ENCODE results near the gene GAB2.

GAB2 gene

GRCh38 chr11:78220218-78221157, 197.1 kb downstream of the GAB2 start:
- no peaks in the 10 kb centered on the region for H3K9me3 ChIP-seq (ENCODE audit: control insufficient read depth in 2 of 2, low read length in 2 of 2)
- no peaks in the 10 kb centered on the region for H3K27me3 ChIP-seq (ENCODE audit: control insufficient read depth in 1 of 2, insufficient read depth in 2 of 2, low read length in 2 of 2)
- H3K9ac ChIP-seq (ENCODE audit: low read length in 2 of 2) = no peak overlapping the region
- H3K36me3 ChIP-seq (ENCODE audit: control insufficient read depth in 2 of 2, insufficient read depth in 2 of 2, low read length in 2 of 2) = peaks cover 28 to 72% of the 10 kb centered on the region in 2 donors
- no peak overlapping the region for H3K27ac ChIP-seq (ENCODE audit: low read length)
- H3K4me1 ChIP-seq (ENCODE audit: control insufficient read depth, insufficient read depth, low read length) = no peaks in the 10 kb centered on the region
- no peak overlapping the region for H3K4me3 ChIP-seq (ENCODE audit: low read length in 2 of 2)

- peaks cover 23 to 67% of the 10 kb centered on the region in 2 donors for H3K36me3 ChIP-seq (ENCODE audit: control insufficient read depth in 2 of 2, insufficient read depth in 2 of 2, low read length in 2 of 2)
These were observed 198.0 kb downstream of the GAB2 start for GRCh38 chr11:78219493-78220217.

GRCh38 chr11:78218707-78219492, 198.7 kb downstream of the GAB2 start:
- Histone ChIP-seq H3K36me3 (ENCODE audit: control insufficient read depth in 2 of 2, insufficient read depth in 2 of 2, low read length in 2 of 2) (peaks cover 22 to 64% of the 10 kb centered on the region in 2 donors), H3K27ac (ENCODE audit: low read length) (no peak overlapping the region), H3K9me3 (ENCODE audit: control insufficient read depth in 2 of 2, low read length in 2 of 2) (no peaks in the 10 kb centered on the region), H3K9ac (ENCODE audit: low read length in 2 of 2) (no peak overlapping the region), H3K4me1 (ENCODE audit: control insufficient read depth, insufficient read depth, low read length) (no peaks in the 10 kb centered on the region), H3K4me3 (ENCODE audit: low read length in 2 of 2) (no peak overlapping the region), H3K27me3 (ENCODE audit: control insufficient read depth in 1 of 2, insufficient read depth in 2 of 2, low read length in 2 of 2) (no peaks in the 10 kb centered on the region)

More at GRCh38 chr11:78219493-78220217, 198.0 kb downstream of the GAB2 start:
- no peaks in the 10 kb centered on the region for H3K27me3 ChIP-seq (ENCODE audit: control insufficient read depth in 1 of 2, insufficient read depth in 2 of 2, low read length in 2 of 2)
- no peak overlapping the region for H3K4me3 ChIP-seq (ENCODE audit: low read length in 2 of 2)
- no peak overlapping the region for H3K9ac ChIP-seq (ENCODE audit: low read length in 2 of 2)
- H3K4me1 ChIP-seq (ENCODE audit: control insufficient read depth, insufficient read depth, low read length) = no peaks in the 10 kb centered on the region
- no peaks in the 10 kb centered on the region for H3K9me3 ChIP-seq (ENCODE audit: control insufficient read depth in 2 of 2, low read length in 2 of 2)
- no peak overlapping the region for H3K27ac ChIP-seq (ENCODE audit: low read length)

GRCh38 chr11:78217650-78218541, 199.7 kb downstream of the GAB2 start:
- no peak overlapping the region for H3K4me3 ChIP-seq (ENCODE audit: low read length in 2 of 2)
- no peaks in the 10 kb centered on the region for H3K4me1 ChIP-seq (ENCODE audit: control insufficient read depth, insufficient read depth, low read length)
- H3K27me3 ChIP-seq (ENCODE audit: control insufficient read depth in 1 of 2, insufficient read depth in 2 of 2, low read length in 2 of 2) = no peaks in the 10 kb centered on the region
- H3K36me3 ChIP-seq (ENCODE audit: control insufficient read depth in 2 of 2, insufficient read depth in 2 of 2, low read length in 2 of 2) = peaks cover 17 to 57% of the 10 kb centered on the region in 2 donors
- H3K9ac ChIP-seq (ENCODE audit: low read length in 2 of 2) = no peak overlapping the region
- no peak overlapping the region for H3K27ac ChIP-seq (ENCODE audit: low read length)
- no peaks in the 10 kb centered on the region for H3K9me3 ChIP-seq (ENCODE audit: control insufficient read depth in 2 of 2, low read length in 2 of 2)

- H3K36me3 ChIP-seq (ENCODE audit: control insufficient read depth in 2 of 2, insufficient read depth in 2 of 2, low read length in 2 of 2) = peaks cover 19 to 51% of the 10 kb centered on the region in 2 donors
- no peak overlapping the region for H3K27ac ChIP-seq (ENCODE audit: low read length)
- H3K9me3 ChIP-seq (ENCODE audit: control insufficient read depth in 2 of 2, low read length in 2 of 2) = no peaks in the 10 kb centered on the region
- no peak overlapping the region for H3K9ac ChIP-seq (ENCODE audit: low read length in 2 of 2)
- no peaks in the 10 kb centered on the region for H3K4me1 ChIP-seq (ENCODE audit: control insufficient read depth, insufficient read depth, low read length)
- no peak overlapping the region for H3K4me3 ChIP-seq (ENCODE audit: low read length in 2 of 2)
- H3K27me3 ChIP-seq (ENCODE audit: control insufficient read depth in 1 of 2, insufficient read depth in 2 of 2, low read length in 2 of 2) = no peaks in the 10 kb centered on the region
These were observed 200.9 kb downstream of the GAB2 start for GRCh38 chr11:78216571-78217287.

- Histone ChIP-seq H3K27me3 (ENCODE audit: control insufficient read depth in 1 of 2, insufficient read depth in 2 of 2, low read length in 2 of 2) (no peaks in the 10 kb centered on the region), H3K27ac (ENCODE audit: low read length) (no peak overlapping the region), H3K4me3 (ENCODE audit: low read length in 2 of 2) (no peak overlapping the region), H3K9ac (ENCODE audit: low read length in 2 of 2) (no peak overlapping the region), H3K9me3 (ENCODE audit: control insufficient read depth in 2 of 2, low read length in 2 of 2) (no peaks in the 10 kb centered on the region), H3K36me3 (ENCODE audit: control insufficient read depth in 2 of 2, insufficient read depth in 2 of 2, low read length in 2 of 2) (peaks cover 21 to 44% of the 10 kb centered on the region in 2 donors), H3K4me1 (ENCODE audit: control insufficient read depth, insufficient read depth, low read length) (no peaks in the 10 kb centered on the region)
These were observed 201.6 kb downstream of the GAB2 start for GRCh38 chr11:78216021-78216420.

- H3K4me3 ChIP-seq (ENCODE audit: low read length in 2 of 2) = no peak overlapping the region
- peaks cover 23 to 39% of the 10 kb centered on the region in 2 donors for H3K36me3 ChIP-seq (ENCODE audit: control insufficient read depth in 2 of 2, insufficient read depth in 2 of 2, low read length in 2 of 2)
- no peak overlapping the region for H3K27ac ChIP-seq (ENCODE audit: low read length)
- no peak overlapping the region for H3K9ac ChIP-seq (ENCODE audit: low read length in 2 of 2)
- H3K9me3 ChIP-seq (ENCODE audit: control insufficient read depth in 2 of 2, low read length in 2 of 2) = no peaks in the 10 kb centered on the region
- no peaks in the 10 kb centered on the region for H3K27me3 ChIP-seq (ENCODE audit: control insufficient read depth in 1 of 2, insufficient read depth in 2 of 2, low read length in 2 of 2)
- no peaks in the 10 kb centered on the region for H3K4me1 ChIP-seq (ENCODE audit: control insufficient read depth, insufficient read depth, low read length)
These were observed 203.1 kb downstream of the GAB2 start for GRCh38 chr11:78214331-78215194.

- Histone ChIP-seq H3K27ac (ENCODE audit: low read length) (no peak overlapping the region), H3K36me3 (ENCODE audit: control insufficient read depth in 2 of 2, insufficient read depth in 2 of 2, low read length in 2 of 2) (peaks cover 30 to 36% of the 10 kb centered on the region in 2 donors), H3K4me3 (ENCODE audit: low read length in 2 of 2) (no peak overlapping the region), H3K4me1 (ENCODE audit: control insufficient read depth, insufficient read depth, low read length) (no peaks in the 10 kb centered on the region), H3K9me3 (ENCODE audit: control insufficient read depth in 2 of 2, low read length in 2 of 2) (no peaks in the 10 kb centered on the region), H3K27me3 (ENCODE audit: control insufficient read depth in 1 of 2, insufficient read depth in 2 of 2, low read length in 2 of 2) (no peaks in the 10 kb centered on the region), H3K9ac (ENCODE audit: low read length in 2 of 2) (no peak overlapping the region)
These were observed 203.9 kb downstream of the GAB2 start for GRCh38 chr11:78213526-78214330.

Measured in stomach smooth muscle (tissue), 2 donors.